Measurements from ENCODE around the gene SHF.

GRCh38 chr15:45136378-45136764 lies 51.4 kb downstream of the SHF start:
- TF ChIP-seq CTCF (tag by site-specific recombination; IDR thresholded peaks at IDR 0.05) (no peak), ZNF600 (tag by site-specific recombination; IDR thresholded peaks at IDR 0.05) (no peak), ZNF274 (IDR thresholded peaks at IDR 0.05; ENCODE audit: low read length) (no peak), ZNF274 (tag by site-specific recombination; IDR thresholded peaks at IDR 0.05; ENCODE audit: borderline replicate concordance) (no peak), ZNF560 (tag by site-specific recombination; IDR thresholded peaks at IDR 0.05; ENCODE audit: borderline replicate concordance) (no peak), PRDM1 (tag by site-specific recombination; IDR thresholded peaks at IDR 0.05) (no peak), ZNF138 (tag by site-specific recombination; IDR thresholded peaks at IDR 0.05; ENCODE audit: borderline replicate concordance) (no peak), REST (tag by site-specific recombination; IDR thresholded peaks at IDR 0.05) (no peak), ZNF416 (tag by site-specific recombination; IDR thresholded peaks at IDR 0.05) (no peak), ZNF362 (tag by site-specific recombination; IDR thresholded peaks at IDR 0.05) (no peak), ATF2 (tag by site-specific recombination; IDR thresholded peaks at IDR 0.05; ENCODE audit: low read depth) (no peak), ZNF768 (tag by site-specific recombination; IDR thresholded peaks at IDR 0.05) (no peak), ZNF561 (tag by site-specific recombination; IDR thresholded peaks at IDR 0.05; ENCODE audit: borderline replicate concordance) (no peak), TCF7L2 (IDR thresholded peaks at IDR 0.05; ENCODE audit: borderline replicate concordance, low read depth, low read length) (no peak)
